ENCODE results near the gene SSUH2. TPM values are rescaled to one million over a fixed set of nuclear protein-coding genes. Genes with fewer than 3 reads are reported as not detected.
A peak's percentile ranks its signal among the peaks of the same experiment; 100 is the strongest.

Gene SSUH2
- total and polyA plus RNA-seq, 2 of the 13 experiments (the other 11 are each of a cell fraction or from before 2014, with no cell fraction given), result 38.1 to 136 TPM

- peak; percentile 47; the same call in 1 of the 2 replicates for TF ChIP-seq FOXP4 (CRISPR knock-in tag; IDR thresholded peaks at IDR 0.05)
- TF ChIP-seq ZNF850 (CRISPR knock-in tag; conservative IDR thresholded peaks at IDR 0.05), result no peak
- peak; percentile 73; the same call in 1 of the 2 replicates for TF ChIP-seq TFDP1 (CRISPR knock-in tag; IDR thresholded peaks at IDR 0.05; ENCODE audit: borderline replicate concordance)
- TF ChIP-seq KLF6 (CRISPR knock-in tag; IDR thresholded peaks at IDR 0.05), result 0 out of 2 replicates have a peak, but pooled peaks have one; percentile 18
- no peak for TF ChIP-seq ZNF547 (CRISPR knock-in tag; IDR thresholded peaks at IDR 0.05)
- TF ChIP-seq AHDC1 (CRISPR knock-in tag; IDR thresholded peaks at IDR 0.05; ENCODE audit: borderline replicate concordance), result peak; percentile 81
- TF ChIP-seq ZNF766 (CRISPR knock-in tag; IDR thresholded peaks at IDR 0.05; ENCODE audit: borderline replicate concordance), result peak; percentile 38; the same call in 1 of the 2 replicates
- no peak for TF ChIP-seq HNRNPH1 (optimal IDR thresholded peaks at IDR 0.05; ENCODE audit: low read depth, low read length)
- no peak for TF ChIP-seq USF2 (IDR thresholded peaks at IDR 0.05; ENCODE audit: low read depth, low read length)
- TF ChIP-seq USF2 (CRISPR knock-in tag; IDR thresholded peaks at IDR 0.05; ENCODE audit: borderline replicate concordance), result no peak
- TF ChIP-seq MAX (IDR thresholded peaks at IDR 0.05), result peak; percentile 95
- TF ChIP-seq ERF (CRISPR knock-in tag; IDR thresholded peaks at IDR 0.05), result peak; percentile 56; the same call in 1 of the 2 replicates
- no peak for TF ChIP-seq ZNF737 (CRISPR knock-in tag; IDR thresholded peaks at IDR 0.05; ENCODE audit: borderline replicate concordance)
- TF ChIP-seq ARID3A (IDR thresholded peaks at IDR 0.05; ENCODE audit: low read depth, low read length), result peak; percentile 72; the same call in 1 of the 2 replicates
Measured at GRCh38 chr3:8647137-8647985, 2.8 kb upstream of the SSUH2 start (continued).

All from HepG2 (cell line).